IPS-11a (cell line): ENCODE results near the gene ATP7B.

Experiments
- H3K4me3 ChIP-seq: one replicate; pipeline ENCODE4 v1.5.1; 2013; ENCODE audit warnings: low read depth, low read length, control low read depth

Gene ATP7B

GRCh38 chr13:51978796-51979556, 32.3 kb downstream of the ATP7B start:
- no peak overlapping the region for H3K4me3 ChIP-seq

GRCh38 chr13:51977625-51978024, 33.6 kb downstream of the ATP7B start:
- no peak overlapping the region for H3K4me3 ChIP-seq

- H3K4me3 ChIP-seq: no peak overlapping the region
Observed at GRCh38 chr13:51976890-51977289, 34.4 kb downstream of the ATP7B start.

GRCh38 chr13:51976423-51976822, 34.8 kb downstream of the ATP7B start:
- H3K4me3 ChIP-seq: no peak overlapping the region

- H3K4me3 ChIP-seq: no peak overlapping the region
Observed at GRCh38 chr13:51974482-51974881, 36.8 kb downstream of the ATP7B start.

GRCh38 chr13:51971520-51972426, 39.5 kb downstream of the ATP7B start:
- H3K4me3 ChIP-seq: no peak overlapping the region

- no peak overlapping the region for H3K4me3 ChIP-seq
Observed at GRCh38 chr13:51970349-51970748, 40.9 kb downstream of the ATP7B start.

GRCh38 chr13:51967482-51968446, 43.5 kb downstream of the ATP7B start:
- no peak overlapping the region for H3K4me3 ChIP-seq

- H3K4me3 ChIP-seq: no peak overlapping the region
Observed at GRCh38 chr13:51966186-51966585, 45.1 kb downstream of the ATP7B start.

GRCh38 chr13:51961493-51962403, 49.5 kb downstream of the ATP7B start:
- H3K4me3 ChIP-seq: no peak overlapping the region

- H3K4me3 ChIP-seq: no peak overlapping the region
Observed at GRCh38 chr13:51960766-51961165, 50.5 kb downstream of the ATP7B start.

- H3K4me3 ChIP-seq: no peak overlapping the region
Observed at GRCh38 chr13:51959773-51960172, 51.5 kb downstream of the ATP7B start.

GRCh38 chr13:51958217-51958547, 53.1 kb downstream of the ATP7B start:
- no peak overlapping the region for H3K4me3 ChIP-seq

GRCh38 chr13:51957377-51958216, 53.7 kb downstream of the ATP7B start:
- no peak overlapping the region for H3K4me3 ChIP-seq

- H3K4me3 ChIP-seq: no peak overlapping the region
Observed at GRCh38 chr13:51956717-51957116, 54.5 kb downstream of the ATP7B start.

GRCh38 chr13:51955816-51956603, 55.2 kb downstream of the ATP7B start:
- H3K4me3 ChIP-seq: no peak overlapping the region

- no peak overlapping the region for H3K4me3 ChIP-seq
Observed at GRCh38 chr13:51955281-51955771, 55.9 kb downstream of the ATP7B start.
